NAMALWA (cell line): ENCODE results near the gene PCGF2.

ENCODE experiments used
- DNase-seq: peaks from one replicate; pipeline ENCODE4 v3.0.0-alpha.2; 2015; ENCODE audit warnings: low spot score

PCGF2 gene

GRCh38 chr17:38717139-38717745, 30.9 kb downstream of the PCGF2 start:
- DNase-seq: no peak

GRCh38 chr17:38716368-38717005, 31.6 kb downstream of the PCGF2 start:
- DNase-seq: no peak

GRCh38 chr17:38715216-38715943, 32.8 kb downstream of the PCGF2 start:
- DNase-seq: no peak

GRCh38 chr17:38713456-38714075, 34.6 kb downstream of the PCGF2 start:
- DNase-seq: no peak

- DNase-seq: no peak
Observed at GRCh38 chr17:38712593-38712992, 35.5 kb downstream of the PCGF2 start.

- DNase-seq: no peak
Observed at GRCh38 chr17:38711792-38712571, 36.2 kb downstream of the PCGF2 start.

- no peak for DNase-seq
Observed at GRCh38 chr17:38710985-38711384, 37.2 kb downstream of the PCGF2 start.

GRCh38 chr17:38710604-38710962, 37.6 kb downstream of the PCGF2 start:
- no peak for DNase-seq

GRCh38 chr17:38709864-38710603, 38.1 kb downstream of the PCGF2 start:
- no peak for DNase-seq

- no peak for DNase-seq
Observed at GRCh38 chr17:38709104-38709820, 38.9 kb downstream of the PCGF2 start.

GRCh38 chr17:38707678-38708351, 40.3 kb downstream of the PCGF2 start:
- DNase-seq: no peak

GRCh38 chr17:38706505-38707216, 41.5 kb downstream of the PCGF2 start:
- peak; percentile 37 for DNase-seq

- no peak for DNase-seq
Observed at GRCh38 chr17:38705803-38706504, 42.2 kb downstream of the PCGF2 start.

- no peak for DNase-seq
Observed at GRCh38 chr17:38705523-38705802, 42.7 kb downstream of the PCGF2 start.

- peak; percentile 85 for DNase-seq
Observed at GRCh38 chr17:38704606-38705522, 43.3 kb downstream of the PCGF2 start, which contains the start of gene MLLT6. TSS of gene MLLT6 (plus strand) at chr17:38705273. CDS start at chr17:38705633, 360 bp downstream.

GRCh38 chr17:38703742-38704605, 44.2 kb downstream of the PCGF2 start:
- peak; percentile 87 for DNase-seq
